Stomach (tissue), 4 donors: ENCODE measurements around the gene OPN5.

Source experiments
- POLR2AphosphoS5 ChIP-seq, 3 donors: sonication (generic); formaldehyde crosslinking; IDR thresholded peaks; one replicate each; pipeline ENCODE4 v1.6.1; 2016; ENCODE audit warnings: antibody characterized with exemption in 3 of 3
- TF ChIP-seq, protein P1 (sequence below), 7 experiments: fragments of 450-650 bp in 4 of 7; fragments of 200-600 bp in 3 of 7; sonication (generic) in 3 of 7; IDR thresholded peaks; one replicate each; pipeline ENCODE4 v1.5.1; 2016 to 2019; ENCODE audit warnings: antibody characterized with exemption in 7 of 7, control low read depth in 2 of 7, mild to moderate bottlenecking in 1 of 7

DNA sequence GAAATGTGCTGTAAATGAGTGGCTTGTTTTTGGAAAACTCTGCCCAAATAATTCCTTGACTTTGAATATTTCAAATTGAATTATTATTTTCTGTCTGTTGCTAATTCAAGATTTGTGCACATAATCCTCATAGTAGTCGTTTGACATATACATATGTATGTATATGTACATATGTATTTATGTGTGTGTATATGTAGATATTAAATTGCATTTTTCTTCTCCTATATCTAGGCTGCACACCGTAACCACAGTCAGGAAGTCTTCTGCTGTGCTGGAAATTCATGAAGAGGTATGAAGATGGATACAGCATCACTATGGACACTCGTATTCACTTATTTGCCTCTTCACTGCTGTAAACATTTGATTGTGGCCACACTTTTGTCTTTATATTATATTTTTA, 29.6 kb downstream of the OPN5 start:
- TF ChIP-seq, protein P1, sequence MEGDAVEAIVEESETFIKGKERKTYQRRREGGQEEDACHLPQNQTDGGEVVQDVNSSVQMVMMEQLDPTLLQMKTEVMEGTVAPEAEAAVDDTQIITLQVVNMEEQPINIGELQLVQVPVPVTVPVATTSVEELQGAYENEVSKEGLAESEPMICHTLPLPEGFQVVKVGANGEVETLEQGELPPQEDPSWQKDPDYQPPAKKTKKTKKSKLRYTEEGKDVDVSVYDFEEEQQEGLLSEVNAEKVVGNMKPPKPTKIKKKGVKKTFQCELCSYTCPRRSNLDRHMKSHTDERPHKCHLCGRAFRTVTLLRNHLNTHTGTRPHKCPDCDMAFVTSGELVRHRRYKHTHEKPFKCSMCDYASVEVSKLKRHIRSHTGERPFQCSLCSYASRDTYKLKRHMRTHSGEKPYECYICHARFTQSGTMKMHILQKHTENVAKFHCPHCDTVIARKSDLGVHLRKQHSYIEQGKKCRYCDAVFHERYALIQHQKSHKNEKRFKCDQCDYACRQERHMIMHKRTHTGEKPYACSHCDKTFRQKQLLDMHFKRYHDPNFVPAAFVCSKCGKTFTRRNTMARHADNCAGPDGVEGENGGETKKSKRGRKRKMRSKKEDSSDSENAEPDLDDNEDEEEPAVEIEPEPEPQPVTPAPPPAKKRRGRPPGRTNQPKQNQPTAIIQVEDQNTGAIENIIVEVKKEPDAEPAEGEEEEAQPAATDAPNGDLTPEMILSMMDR (IDR thresholded peaks at IDR 0.05), result no peak
- no peak for TF ChIP-seq POLR2AphosphoS5 (IDR thresholded peaks at IDR 0.05)
